Medulla oblongata (tissue), 1 donor: ENCODE measurements around the gene MRPL17.

Experiments
- DNase-seq: peaks from one replicate; pipeline ENCODE4 v3.0.0-alpha.2; 2015; ENCODE audit errors: extremely low spot score

Gene MRPL17

DNA sequence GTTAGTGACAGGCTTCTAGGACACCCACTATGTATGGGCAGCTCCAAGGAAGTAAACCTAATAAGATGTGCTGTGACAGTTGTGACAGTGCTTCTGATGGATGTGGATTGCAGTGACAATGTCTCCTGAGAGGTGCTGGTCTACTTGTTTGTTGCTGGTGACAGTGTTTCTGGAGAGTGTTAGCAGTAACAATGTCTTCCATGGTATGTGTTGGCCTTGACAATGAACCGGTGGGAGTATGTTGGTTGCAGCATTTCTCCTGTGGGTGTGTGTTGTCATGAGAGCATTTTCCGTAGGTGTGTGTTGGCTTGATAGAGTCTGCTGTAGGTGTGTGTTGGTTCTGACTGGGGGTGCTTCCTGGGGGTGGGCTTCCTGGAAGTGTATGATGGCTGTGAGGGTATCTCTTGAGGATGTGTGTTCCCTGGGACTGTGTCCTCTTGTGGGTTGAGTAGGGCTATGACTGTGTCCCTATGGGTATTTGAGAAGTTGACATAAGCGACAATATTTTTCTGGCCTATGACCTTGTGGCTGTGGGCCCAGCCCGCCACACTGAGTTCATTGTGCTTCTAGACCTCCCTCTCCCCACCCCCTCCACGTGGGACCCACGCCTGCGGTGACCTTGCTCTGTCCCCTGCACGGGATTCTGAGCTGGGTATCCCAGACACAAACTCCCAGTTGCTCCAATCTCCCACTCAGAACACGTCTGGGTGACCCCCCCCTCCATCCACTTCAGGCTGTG lies 28.7 kb downstream of the MRPL17 start:
- peak; percentile 45 for DNase-seq

DNA sequence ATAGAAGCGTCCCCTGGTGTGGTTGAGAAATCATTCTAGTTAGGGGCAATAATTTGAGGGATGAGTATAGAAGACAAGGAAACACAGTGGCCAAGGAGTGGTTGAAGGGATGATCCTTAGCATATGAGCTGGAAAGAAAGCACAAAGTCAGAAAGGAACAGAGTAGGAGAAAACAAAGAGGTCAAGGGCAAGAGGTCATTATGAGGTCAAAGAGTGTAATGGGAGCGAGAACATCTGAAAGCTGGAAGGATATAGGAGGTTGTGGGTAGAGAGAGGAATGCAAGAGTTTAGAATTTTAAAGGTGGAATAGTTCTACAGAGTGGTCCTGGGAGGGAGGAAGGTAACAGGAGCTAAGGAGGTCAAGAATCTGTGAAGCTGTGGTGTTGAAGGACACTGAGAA lies 29.5 kb downstream of the MRPL17 start:
- DNase-seq, result no peak

DNA sequence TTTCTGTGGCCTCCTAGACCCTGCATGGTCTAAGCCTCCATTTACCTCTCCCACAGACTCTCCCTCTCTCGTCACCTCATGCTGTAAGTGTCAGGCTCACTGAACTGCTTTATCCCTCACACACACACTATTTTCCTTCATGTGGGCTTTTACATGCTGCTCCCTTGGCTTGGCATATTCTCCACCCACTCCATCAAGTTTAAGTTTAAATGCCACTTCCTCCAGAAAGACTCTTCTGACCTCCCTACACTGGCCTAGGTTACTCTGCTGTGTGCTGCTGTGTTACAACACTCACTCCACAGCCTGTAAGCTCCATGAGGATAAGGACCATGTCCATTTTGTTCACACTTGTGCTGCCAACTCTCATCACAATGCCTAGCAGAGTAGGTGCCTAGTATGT lies 30.0 kb downstream of the MRPL17 start:
- no peak for DNase-seq

DNA sequence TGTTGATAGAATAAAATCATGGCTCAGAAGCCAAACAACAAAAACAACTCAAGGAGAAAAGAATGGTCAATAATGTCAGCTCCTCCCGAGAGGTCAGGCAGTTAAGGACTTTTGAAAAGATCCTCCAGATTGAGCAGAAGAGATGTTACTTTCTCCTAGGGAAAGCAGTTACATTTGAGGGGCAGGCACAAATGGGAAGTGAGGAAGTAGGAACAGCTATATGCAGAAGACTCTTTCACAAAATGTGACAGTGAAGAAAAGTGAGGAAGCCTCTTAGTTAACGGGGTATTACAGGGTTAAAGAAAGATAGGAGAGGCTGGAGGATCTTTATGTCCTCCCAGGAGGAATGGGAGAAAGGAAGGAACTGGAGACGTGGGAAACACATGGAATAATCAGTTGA lies 31.0 kb downstream of the MRPL17 start:
- DNase-seq, result no peak

DNA sequence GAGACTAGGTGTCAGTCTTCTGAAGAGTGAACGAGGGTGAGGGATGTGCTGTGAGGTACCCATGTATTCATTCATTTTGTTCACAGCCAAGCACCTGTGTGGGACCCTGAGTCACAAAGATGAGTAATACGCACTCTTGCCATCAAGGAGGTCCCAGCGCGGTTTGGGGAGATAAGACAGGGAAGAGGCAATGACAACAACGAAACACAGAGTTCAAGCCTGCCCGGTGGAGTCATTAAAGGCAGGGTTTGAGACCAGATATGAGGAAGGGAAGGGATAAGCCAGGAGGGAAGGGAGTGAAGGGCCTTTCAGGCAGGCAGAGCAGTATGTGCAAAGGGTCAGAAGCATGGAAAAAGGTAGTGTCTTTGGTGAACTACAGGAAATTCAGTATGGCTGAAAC lies 32.2 kb downstream of the MRPL17 start:
- no peak for DNase-seq

DNA sequence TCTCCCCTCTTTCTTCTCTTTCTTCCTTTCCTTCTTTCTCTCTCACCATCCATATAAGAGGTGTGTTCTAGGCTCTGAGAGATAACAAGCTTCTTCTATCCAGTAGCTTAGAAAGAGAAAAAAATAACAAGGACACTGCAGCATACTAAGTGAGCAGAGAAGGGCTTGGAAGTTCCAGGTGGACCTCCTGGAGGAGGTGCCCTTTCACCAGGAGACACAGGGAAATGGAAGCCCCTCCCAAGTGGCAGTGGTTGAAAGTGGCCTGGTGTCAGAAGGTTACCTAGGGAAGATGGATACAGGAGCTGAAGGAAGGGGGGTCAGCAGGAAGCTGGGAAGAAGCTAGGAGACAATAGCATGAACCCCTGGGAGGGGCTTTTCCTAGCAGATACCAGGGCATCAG lies 33.0 kb downstream of the MRPL17 start:
- DNase-seq, result no peak

DNA sequence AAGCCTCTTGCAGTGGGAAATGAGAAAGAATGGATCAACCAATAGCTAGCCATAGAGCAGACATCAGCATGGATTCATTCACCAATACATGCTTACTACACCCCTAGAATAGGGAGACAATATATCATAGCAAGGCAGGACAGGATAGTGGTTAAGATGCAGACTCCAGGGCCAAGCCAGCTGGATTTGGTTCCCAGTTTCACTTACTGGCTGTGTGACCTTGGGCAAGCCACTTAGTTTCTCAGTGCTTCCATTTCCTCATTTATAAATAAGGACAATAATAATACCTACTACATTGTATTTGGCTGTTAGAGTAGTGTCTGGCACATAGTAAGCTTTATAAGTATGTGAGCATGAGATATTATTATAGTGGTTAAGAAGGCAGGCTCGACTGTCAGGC lies 34.6 kb downstream of the MRPL17 start:
- DNase-seq, result no peak

DNA sequence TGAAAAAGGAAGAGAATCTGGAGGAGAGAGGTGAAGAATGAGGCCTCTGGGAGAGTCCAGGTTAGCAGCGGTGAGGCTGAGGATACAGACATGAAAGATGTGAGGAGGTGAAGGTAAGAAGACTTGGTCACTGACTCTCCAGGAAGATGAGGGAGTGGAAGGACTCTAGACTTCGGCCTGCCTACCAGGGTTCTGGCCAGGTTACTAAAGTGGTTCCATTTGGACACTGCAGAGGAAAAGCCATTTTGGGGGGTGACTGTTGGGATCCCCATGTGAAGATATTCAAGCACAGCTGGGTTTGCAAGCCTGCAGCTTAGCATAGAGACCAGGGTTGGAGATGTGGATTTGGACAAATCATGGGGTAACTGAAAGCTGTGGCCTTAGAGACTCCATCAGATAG lies 35.3 kb downstream of the MRPL17 start:
- no peak for DNase-seq

DNA sequence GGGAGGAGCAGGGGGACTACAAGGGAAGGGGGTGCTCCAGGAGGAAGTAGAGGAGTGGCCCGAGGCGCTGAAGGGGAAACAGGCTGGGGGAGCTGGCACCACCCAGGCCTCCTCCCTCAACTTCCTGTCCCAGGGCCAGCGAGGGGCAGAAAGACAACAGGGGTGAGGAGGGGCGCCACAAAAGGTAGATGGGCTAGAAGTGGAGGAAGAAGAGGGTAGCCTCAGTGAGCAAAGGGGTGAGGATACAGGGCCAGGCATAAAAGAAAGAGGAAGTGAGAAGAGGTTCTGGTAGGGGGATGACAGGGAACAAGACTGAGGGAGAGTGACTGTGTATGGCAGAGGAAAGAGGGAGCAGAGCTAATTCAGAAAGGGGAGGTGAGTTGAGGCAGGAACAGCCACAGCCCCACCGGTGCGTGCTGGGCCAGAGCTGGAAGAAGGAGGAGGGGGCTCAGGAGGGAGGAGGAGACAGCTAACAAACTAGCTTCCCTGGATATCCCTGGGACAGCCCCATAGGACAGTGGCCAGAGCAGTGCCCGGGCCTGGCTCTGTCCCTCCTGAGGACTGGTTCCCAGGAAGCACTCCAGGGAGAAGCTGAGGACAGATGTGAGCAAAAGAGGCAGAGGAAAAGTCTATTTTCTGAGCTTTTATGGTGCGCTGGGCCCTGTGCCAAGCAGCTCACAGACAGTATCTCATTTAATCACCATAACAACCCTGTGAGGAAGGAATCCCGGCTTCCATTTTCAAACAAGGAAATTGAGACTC lies 36.0 kb downstream of the MRPL17 start:
- DNase-seq, result peak; percentile 21

DNA sequence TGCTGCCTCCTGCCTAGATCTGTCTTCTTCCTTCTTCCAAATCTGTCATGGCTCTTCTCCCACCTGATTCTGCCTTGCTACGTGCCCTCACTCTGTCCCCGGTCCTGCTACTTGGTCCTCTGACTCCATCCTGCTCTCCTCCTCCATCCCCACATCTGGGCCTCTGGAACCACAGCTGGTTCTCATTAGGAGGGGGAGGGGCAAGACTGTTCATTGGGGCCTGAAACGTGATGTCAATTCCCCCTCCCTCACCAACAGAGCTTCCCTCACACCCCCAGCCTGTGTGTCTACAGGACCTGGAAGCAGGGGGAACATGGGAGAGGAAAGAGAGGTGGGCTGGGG lies 36.6 kb downstream of the MRPL17 start:
- no peak for DNase-seq

DNA sequence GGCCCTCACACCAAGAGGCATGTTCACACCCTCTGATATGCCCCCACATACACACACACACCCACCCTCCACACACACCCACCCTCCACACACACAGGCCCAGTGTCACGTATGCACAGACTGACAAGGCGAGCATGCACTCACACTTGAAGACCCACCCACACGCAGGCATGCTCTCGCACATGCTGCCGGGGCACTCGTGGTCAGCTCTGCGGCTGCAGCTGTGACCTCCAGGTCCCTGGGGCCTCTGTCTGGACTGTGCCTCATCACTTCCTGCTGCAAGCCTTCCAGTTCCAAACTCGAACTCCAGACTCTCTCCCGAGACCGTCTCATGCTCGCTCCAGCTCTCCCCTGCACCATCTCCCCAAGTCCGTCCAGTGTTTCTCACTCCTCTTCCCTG lies 37.1 kb downstream of the MRPL17 start:
- DNase-seq, result no peak

DNA sequence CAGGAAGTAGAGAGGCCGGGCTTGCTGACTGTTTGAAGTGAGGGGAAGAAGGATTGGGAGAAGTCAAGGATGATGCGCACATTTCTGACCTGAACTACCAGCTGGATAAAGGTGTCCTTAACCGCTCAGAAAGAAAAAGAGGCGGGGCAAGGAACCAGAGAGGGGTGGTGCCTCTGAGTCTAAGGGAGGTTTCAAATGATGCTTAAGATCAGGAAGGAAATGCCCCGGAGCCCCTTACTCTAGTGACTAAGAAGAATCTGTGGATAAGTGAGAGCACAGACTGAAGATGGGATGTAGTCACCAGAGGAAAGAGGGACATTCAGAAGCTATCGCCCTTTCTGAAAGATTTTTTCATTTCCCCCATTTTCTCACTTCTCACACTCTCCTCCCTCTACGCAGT lies 40.2 kb downstream of the MRPL17 start:
- DNase-seq, result no peak

DNA sequence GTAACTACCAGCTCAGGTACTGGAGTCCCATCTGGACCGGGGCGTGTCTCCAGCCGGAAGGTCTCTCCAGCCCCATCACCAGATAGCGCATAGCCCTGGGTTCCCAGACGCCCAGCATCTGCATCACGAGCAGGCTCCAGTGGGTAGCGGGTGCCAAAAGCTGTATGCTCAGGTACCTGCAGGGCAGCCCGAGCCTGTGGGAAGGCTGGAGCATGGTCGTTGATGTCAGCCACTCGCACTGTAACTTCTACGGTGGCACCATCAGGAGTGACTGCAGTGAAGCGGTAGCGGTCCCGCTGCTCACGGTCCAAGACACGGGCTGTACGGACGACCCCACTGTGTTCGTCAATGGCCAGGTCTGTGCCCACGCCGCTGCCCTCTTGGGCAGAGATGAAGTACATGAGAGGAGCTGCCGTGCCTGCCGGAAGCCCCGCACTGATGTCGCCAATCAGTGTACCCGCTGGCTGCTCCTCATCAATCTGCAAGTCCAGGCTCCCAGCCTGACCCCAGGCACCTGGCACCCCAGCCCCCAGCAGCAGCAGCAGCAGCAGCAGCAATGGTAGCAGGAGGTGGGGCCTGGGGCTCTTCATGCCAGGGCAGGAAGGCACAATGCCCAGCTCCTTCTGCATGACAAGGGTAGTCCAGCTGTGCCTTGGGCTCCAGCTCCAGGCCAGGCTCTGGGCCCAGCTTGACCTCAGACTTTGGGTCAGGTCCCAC lies 42.0 kb downstream of the MRPL17 start:
- DNase-seq, result peak; percentile 50

DNA sequence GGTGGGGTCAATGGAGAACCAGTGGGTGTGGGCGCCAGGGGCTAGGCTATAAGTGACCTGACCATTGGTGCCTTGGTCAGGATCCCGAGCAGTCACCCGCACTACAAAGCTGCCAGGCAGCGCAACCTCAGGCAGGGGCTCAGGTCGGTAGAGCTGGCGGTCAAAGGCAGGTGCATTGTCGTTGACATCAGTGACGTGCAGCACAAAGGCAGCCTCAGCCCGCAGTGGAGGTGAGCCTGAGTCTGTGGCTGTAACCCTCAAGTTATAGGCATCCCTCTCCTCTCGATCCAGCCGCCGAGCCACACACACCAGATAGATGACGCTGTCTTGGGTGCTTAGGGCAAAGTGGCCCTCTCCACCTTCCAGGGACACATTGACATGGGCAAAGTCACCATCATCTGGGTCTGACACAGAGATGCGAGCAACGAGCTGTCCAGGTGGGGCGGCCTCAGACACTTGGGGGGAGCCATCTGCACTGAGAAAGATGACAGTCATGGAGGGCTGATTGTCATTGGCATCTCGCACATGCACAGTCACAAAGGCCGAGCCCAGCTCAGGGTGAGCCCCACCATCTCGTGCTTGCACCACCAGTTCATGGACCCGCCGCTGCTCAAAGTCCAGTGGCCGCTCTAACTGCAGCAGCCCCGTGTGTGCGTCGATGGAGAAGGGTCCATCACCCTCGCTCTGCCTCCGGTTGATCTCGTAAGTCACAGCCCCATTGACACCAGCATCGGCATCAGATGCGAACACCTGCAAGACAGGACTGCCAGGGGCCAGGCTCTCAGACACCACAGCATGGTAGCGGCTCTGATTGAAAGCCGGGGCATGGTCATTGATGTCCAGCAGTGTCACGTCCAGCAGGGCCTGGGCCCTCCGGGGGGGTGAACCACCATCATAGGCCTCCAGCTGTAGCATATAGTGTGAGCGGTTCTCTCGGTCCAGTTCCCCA lies 42.8 kb downstream of the MRPL17 start:
- DNase-seq, result no peak

DNA sequence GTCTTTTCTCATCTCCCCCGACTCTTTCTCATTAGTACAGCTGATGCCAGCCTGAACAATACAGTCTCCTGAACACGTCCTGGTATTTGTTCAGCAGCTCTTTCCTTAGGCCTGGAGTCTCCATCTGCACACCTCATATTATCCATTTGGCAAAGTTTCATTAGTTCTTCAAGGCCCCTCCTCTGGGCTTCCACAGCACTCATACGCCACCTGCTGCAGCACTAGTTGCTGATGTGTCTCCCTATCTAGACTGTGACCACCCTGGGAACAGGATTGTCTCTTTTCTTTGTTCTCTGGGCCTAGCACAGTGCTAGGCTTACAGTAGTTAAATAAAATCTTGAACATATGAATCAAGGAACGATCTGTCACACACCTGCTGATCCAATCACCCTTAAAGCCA lies 44.7 kb downstream of the MRPL17 start:
- no peak for DNase-seq

DNA sequence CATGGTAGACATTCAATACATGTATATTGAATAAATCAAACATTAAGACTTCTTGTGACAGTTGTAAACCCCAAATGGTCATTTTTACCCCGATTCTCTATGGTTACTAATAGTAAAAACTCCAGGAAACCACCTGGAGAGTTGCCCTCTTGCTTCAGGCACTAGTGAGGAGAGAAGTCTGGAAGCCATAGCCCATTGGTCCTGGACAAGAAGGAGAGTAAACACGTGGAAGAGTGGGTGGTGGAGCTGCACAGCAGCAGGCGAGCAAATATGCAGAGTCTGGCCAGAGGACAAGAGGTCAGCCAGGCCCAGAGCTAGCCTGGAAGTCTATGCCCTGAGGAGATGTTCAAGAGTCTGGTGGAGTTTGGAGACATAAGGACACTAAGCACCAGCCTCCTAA lies 45.3 kb downstream of the MRPL17 start:
- peak; percentile 57 for DNase-seq

DNA sequence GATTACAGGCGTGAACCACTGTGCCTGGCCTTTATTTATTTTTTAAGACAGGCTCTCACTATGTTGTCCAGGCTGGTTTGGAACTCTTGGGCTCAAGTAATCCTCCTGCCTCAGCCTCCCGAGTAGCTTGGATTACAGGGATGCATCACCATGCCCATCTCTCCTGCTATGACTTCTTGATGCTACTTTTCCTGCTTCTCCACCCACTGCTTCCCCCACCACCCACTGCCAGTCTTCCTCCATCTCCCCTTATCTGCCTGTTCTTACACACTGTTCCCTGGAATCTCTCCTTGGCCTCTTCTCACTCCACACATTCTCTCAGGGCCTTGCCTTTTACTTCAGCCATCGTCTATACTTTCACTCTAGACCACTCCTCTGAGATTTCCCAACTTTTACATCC lies 46.7 kb downstream of the MRPL17 start:
- no peak for DNase-seq

DNA sequence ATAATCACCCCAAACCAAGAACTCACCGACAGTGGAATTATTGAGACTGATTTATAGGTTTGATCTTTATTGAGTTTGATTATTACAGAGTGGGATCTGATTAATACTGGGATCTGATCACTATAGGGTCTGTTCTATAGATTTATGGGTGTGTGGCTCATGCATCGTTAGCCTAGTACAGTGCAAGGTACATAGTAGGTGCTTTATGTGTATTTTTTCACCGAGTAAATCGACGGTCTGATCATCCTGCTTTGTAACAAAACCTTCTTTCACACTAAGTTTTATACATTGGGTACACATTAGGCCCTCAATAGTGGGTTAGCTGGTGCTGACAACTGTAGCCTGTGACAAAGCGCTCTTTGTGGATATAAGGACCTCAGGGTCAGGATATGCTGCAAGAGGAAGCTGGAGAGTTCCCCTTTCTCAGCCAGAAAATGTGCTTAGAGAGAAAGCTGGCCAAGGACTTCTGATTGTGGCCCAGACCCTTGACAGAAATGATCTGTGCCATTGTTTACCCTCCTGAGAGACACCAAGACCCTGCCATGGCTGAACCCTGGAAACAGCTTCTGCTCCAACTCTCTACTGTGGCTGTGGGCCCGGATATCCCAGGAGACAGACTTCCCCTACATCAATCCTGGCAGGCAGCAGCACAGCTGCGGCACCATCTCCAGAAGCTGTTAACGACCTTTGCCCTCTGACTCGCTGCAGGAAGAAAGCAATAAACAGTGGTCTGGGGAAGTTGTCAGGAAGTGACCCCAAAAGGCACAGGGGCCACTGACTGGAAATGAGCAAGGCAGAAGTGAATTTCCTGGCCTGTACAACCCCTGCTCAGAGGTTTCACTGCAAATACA lies 47.8 kb downstream of the MRPL17 start:
- peak; percentile 86 for DNase-seq

DNA sequence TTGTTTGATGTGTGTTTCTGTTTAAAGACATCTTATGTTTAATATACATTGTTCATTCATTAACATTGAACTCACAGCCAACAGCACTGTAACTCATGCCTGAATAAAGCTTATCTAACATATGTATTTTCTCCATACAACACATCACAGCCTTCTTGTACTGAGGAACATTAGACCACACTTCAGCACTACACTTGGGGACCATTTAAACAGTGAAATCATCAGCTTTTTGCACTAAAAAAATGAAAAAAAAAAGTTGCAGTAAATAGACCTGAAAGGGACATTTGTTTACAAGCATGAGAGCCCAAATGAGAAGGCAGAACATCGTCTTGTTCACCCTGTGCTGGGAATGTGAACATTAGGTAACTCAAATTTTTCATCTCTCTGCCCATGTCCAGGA lies 48.6 kb downstream of the MRPL17 start:
- DNase-seq, result no peak

DNA sequence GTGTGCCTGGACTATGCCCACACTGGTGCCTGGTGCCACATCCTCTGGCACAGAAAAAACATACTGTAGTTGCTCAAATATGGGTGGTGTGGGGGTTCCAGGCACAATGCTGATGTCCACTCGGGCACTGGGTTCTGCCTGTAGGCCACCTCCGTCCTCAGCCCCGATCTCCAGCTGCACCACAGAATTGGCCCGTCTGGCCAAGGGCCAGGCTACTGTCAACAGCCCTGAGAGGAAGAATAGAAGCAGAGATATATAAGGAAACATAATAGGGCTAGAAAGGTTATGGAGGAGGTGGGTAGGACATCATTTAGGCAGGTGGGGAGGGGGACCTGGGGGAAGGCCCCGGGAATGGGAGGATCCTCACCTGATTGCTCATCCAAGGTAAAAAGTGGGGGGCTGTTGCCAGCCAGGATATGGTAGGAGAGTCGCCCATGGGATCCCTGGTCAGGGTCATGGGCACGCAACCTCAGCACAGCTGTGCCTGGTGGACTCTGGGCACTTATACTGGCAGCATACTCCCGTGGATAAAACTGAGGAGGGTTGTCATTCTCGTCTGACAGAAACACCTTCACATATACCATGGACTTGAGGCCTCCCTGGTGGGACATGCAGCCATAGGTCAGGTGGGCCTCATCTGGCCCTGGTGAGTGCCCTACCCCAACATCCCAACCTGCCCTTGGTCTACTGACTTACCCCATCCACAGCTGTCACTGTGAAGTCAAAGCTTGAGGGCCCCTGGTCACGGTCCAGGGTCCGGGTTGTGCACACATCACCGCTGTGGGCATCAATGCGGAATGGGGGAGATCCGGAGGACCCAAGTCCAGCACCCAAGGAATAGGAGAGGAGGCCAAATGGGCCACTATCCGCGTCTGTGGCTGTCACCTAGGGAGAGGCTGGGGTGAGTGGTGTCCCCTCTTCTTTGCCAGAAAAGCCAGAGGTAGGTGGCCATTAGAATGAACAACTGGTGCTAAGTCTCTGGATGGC lies 49.4 kb downstream of the MRPL17 start:
- DNase-seq, result no peak
